Liver (tissue), 9 donors: Measurements from ENCODE around the gene TAF3. TPM values are rescaled to one million over a fixed set of nuclear protein-coding genes. Genes with fewer than 3 reads are reported as not detected.

ENCODE experiments used
- DNase-seq: peaks from one replicate; pipeline ENCODE4 v3.0.0-alpha.2; 2017; ENCODE audit warnings: low spot score
- H3K27ac ChIP-seq, 2 donors: one replicate each; pipeline ENCODE4 v1.7.0; 2013; ENCODE audit warnings: inconsistent platforms in 2 of 2, low read length in 2 of 2, control low read depth in 1 of 2, low read depth in 1 of 2, mild to moderate bottlenecking in 1 of 2
- H3K27me3 ChIP-seq, 4 donors: one replicate each; pipeline versions ENCODE4 v1.6.1 to v1.7.0; 2013; ENCODE audit warnings: low read length in 3 of 4, inconsistent platforms in 1 of 4, mild to moderate bottlenecking in 1 of 4, moderate library complexity in 1 of 4; ENCODE audit not compliant: control insufficient read depth in 4 of 4, insufficient read depth in 4 of 4
- H3K36me3 ChIP-seq, 4 donors: one replicate each; pipeline versions ENCODE4 v1.6.1 to v1.7.0; 2013; ENCODE audit warnings: low read length in 3 of 4, mild to moderate bottlenecking in 3 of 4, low read depth in 1 of 4, moderate library complexity in 1 of 4; ENCODE audit not compliant: control insufficient read depth in 4 of 4, insufficient read depth in 3 of 4
- H3K4me1 ChIP-seq, 4 donors: one replicate each; pipeline versions ENCODE4 v1.6.1 to v1.7.0; 2013; ENCODE audit warnings: low read length in 3 of 4, mild to moderate bottlenecking in 3 of 4, moderate library complexity in 1 of 4; ENCODE audit not compliant: control insufficient read depth in 4 of 4, insufficient read depth in 4 of 4
- H3K4me3 ChIP-seq, 3 donors: one replicate each; pipeline versions ENCODE4 v1.6.1 to v1.7.0; 2013; ENCODE audit warnings: low read length in 3 of 3, control low read depth in 1 of 3, low read depth in 1 of 3, mild to moderate bottlenecking in 1 of 3
- H3K9ac ChIP-seq, 2 donors: one replicate each; pipeline ENCODE4 v1.7.0; 2013; ENCODE audit warnings: low read length in 2 of 2, mild to moderate bottlenecking in 2 of 2, moderate library complexity in 2 of 2, control low read depth in 1 of 2, low read depth in 1 of 2
- H3K9me3 ChIP-seq, 4 donors: one replicate each; pipeline versions ENCODE4 v1.6.1 to v1.7.0; 2013; ENCODE audit warnings: low read length in 3 of 4; ENCODE audit not compliant: control insufficient read depth in 4 of 4
- CTCF ChIP-seq: fragments of 150-350 bp; IDR thresholded peaks from 2 replicates; pipeline ENCODE4 v1.5.1; 2017; ENCODE audit warnings: improper control_type of control experiment, low read depth, low read length; ENCODE audit not compliant: missing input control
- EGR1 ChIP-seq, 2 donors: IDR thresholded peaks; 2 replicates each; pipeline ENCODE4 v1.6.1; 2016 to 2018; ENCODE audit warnings: antibody characterized with exemption in 2 of 2, low read depth in 2 of 2
- FOXA1 ChIP-seq: IDR thresholded peaks from 2 replicates; pipeline ENCODE4 v1.6.1; 2016; ENCODE audit warnings: antibody characterized with exemption
- GABPA ChIP-seq, 2 donors: IDR thresholded peaks in 1 of 2; conservative IDR thresholded peaks in 1 of 2; 2 replicates each; pipeline ENCODE4 v1.6.1; 2016; ENCODE audit warnings: antibody characterized with exemption in 2 of 2, mild to moderate bottlenecking in 1 of 2, moderate library complexity in 1 of 2
- HNF4A ChIP-seq, 2 donors: conservative IDR thresholded peaks; 2 replicates each; pipeline ENCODE4 v1.6.1; 2016; ENCODE audit warnings: antibody characterized with exemption in 2 of 2, mild to moderate bottlenecking in 2 of 2
- HNF4G ChIP-seq: IDR thresholded peaks from 2 replicates; pipeline ENCODE4 v1.6.1; 2016; ENCODE audit warnings: antibody characterized with exemption
- JUND ChIP-seq, 2 donors: IDR thresholded peaks; 2 replicates each; pipeline ENCODE4 v1.6.1; 2016; ENCODE audit warnings: antibody characterized with exemption in 2 of 2
- MAX ChIP-seq: IDR thresholded peaks from 2 replicates; pipeline ENCODE4 v1.6.1; 2016; ENCODE audit warnings: antibody characterized with exemption
- NR2F2 ChIP-seq: IDR thresholded peaks from 2 replicates; pipeline ENCODE4 v1.6.1; 2016; ENCODE audit warnings: antibody characterized with exemption
- RAD21 ChIP-seq, 2 donors: IDR thresholded peaks; 2 replicates each; pipeline ENCODE4 v1.6.1; 2016; ENCODE audit warnings: antibody characterized with exemption in 2 of 2, mild to moderate bottlenecking in 2 of 2
- REST ChIP-seq: IDR thresholded peaks from 2 replicates; pipeline ENCODE4 v1.6.1; 2016; ENCODE audit warnings: antibody characterized with exemption, mild to moderate bottlenecking
- SP1 ChIP-seq: IDR thresholded peaks from 2 replicates; pipeline ENCODE4 v1.6.1; 2018; ENCODE audit warnings: antibody characterized with exemption, mild to moderate bottlenecking
- TAF1 ChIP-seq: conservative IDR thresholded peaks from 2 replicates; pipeline ENCODE4 v1.6.1; 2016; ENCODE audit warnings: antibody characterized with exemption, mild to moderate bottlenecking
- YY1 ChIP-seq: IDR thresholded peaks from 2 replicates; pipeline ENCODE4 v1.6.1; 2016; ENCODE audit warnings: antibody characterized with exemption, mild to moderate bottlenecking
- ZBTB33 ChIP-seq: IDR thresholded peaks from 2 replicates; pipeline ENCODE4 v1.6.1; 2016; ENCODE audit warnings: antibody characterized with exemption
- WGBS: extraction: QIAGEN DNeasy Blood & Tissue Kit; methylation state at CpG from one replicate; pipeline ENCODE4 v1.1.7; 2013; 5-methylcytosine and 5-hydroxymethylcytosine counted together
- polyA plus RNA-seq, 2 donors: library from polyadenylated mRNA; stranded (reverse) in 1 of 2; unstranded in 1 of 2; fragments of 200-250 nt in 1 of 2; fragments of >200 nt in 1 of 2; fragmentation: Nextera tagmentation in 1 of 2; extraction: Ambion mirVana in 1 of 2; gene quantifications; one replicate each; pipeline versions ENCODE4 v1.2.1 to v1.2.3, GENCODE V29; 2013 to 2015
- total RNA-seq, 2 donors: library from RNA; depleted of rRNA; stranded (reverse); fragments of >200 nt; gene quantifications; one replicate each; pipeline ENCODE4 v1.2.3, GENCODE V29; 2014
- TF ChIP-seq, protein P1 (sequence below): IDR thresholded peaks from 2 replicates; pipeline ENCODE4 v1.6.1; 2016; ENCODE audit warnings: antibody characterized with exemption
- donor health status: healthy.
- donor health status: healthy.
- donor health status: healthy.
- donor health status: healthy.
- donor health status: healthy.

The TAF3 gene
- total and polyA plus RNA-seq, 4 donors: 1.5 to 3.6 (median 1.9) TPM

DNA sequence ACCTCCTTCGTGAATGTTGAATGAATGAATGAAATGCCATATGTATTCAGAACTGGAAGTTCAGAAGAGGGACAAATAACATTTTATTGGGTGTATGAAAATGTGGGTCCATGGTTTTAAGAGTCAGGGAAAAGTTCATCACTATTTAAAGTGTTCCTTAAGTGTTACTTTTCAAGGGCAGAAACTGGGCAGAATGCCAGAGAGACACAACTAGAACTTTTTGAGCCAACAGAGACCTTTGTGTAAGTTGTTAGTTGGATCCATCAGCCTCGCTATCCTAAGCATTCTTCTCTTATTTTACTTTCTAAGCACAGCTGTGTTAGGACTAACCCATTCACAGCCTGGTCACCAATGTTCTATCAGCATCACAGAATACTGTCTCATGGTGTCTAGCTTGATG, 13.6 kb upstream of the TAF3 start:
- Histone ChIP-seq H3K27ac (no peak overlapping the region), H3K36me3 (peaks cover 11 to 69% (median 61%) of the 10 kb centered on the region in 4 donors), H3K27me3 (no peaks in the 10 kb centered on the region), H3K4me3 (no peak overlapping the region), H3K9ac (no peak overlapping the region), H3K4me1 (no peaks in the 10 kb centered on the region), H3K9me3 (no peaks in the 10 kb centered on the region)
- 49% methylated on average over 2 of the region's 2 CpGs for WGBS
- no peak for DNase-seq
- no peak for TF ChIP-seq HNF4A (conservative IDR thresholded peaks at IDR 0.05)
- no peak for TF ChIP-seq MAX
- no peak for TF ChIP-seq GABPA (IDR thresholded peaks at IDR 0.05 in 1 of 2, conservative IDR thresholded peaks at IDR 0.05 in 1 of 2)
- no peak for TF ChIP-seq TAF1
- no peak for TF ChIP-seq JUND (IDR thresholded peaks at IDR 0.05)
- no peak for TF ChIP-seq CTCF
- TF ChIP-seq YY1: no peak
- TF ChIP-seq SP1: no peak
- TF ChIP-seq HNF4G: no peak
- TF ChIP-seq, protein P1, sequence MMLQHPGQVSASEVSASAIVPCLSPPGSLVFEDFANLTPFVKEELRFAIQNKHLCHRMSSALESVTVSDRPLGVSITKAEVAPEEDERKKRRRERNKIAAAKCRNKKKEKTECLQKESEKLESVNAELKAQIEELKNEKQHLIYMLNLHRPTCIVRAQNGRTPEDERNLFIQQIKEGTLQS: no peak
- TF ChIP-seq ZBTB33: no peak
- no peak for TF ChIP-seq NR2F2
- no peak for TF ChIP-seq FOXA1
- TF ChIP-seq EGR1 (IDR thresholded peaks at IDR 0.05; ENCODE audit: low read depth in 2 of 2): no peak
- no peak for TF ChIP-seq REST

DNA sequence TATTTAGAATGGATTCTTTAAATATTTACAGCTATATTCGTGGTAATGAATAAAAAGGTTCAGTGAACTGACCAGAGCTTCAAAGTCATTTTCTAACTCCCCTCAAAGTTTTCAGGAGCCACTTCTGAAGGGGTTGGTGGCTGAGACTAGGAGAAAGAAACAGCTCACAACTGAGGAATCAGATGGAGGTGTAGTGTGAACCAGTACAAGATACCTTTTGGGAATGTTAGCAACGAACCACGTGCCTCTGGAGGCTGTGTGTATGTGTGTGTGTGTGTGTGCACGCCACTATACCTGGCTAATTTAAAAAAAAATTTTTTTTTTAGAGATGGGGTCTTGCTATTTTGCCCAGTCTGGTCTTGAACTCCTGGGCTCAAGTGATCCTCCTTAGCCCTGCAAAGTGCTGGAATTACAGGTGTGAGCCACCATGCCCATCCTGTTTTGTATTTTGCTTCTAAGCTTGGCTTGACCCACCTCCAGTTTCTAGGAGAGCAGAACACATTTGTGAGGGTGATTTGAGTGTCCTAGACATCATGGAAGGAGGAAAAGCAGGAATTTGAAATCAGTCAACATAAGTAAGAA, 9.5 kb upstream of the TAF3 start:
- no peak for DNase-seq
- H3K4me3 ChIP-seq: no peak overlapping the region
- H3K27me3 ChIP-seq: no peaks in the 10 kb centered on the region
- no peak overlapping the region for H3K27ac ChIP-seq
- H3K9ac ChIP-seq: no peak overlapping the region
- WGBS: 56% methylated on average over 4 of the region's 4 CpGs
- H3K9me3 ChIP-seq: no peaks in the 10 kb centered on the region
- H3K4me1 ChIP-seq: peaks cover 0 to 3% (median 0%) of the 10 kb centered on the region in 4 donors
- H3K36me3 ChIP-seq: peaks cover 7 to 32% (median 27%) of the 10 kb centered on the region in 4 donors
- no peak for TF ChIP-seq CTCF
- TF ChIP-seq EGR1 (IDR thresholded peaks at IDR 0.05; ENCODE audit: low read depth in 2 of 2): no peak
- TF ChIP-seq, protein P1: no peak
- no peak for TF ChIP-seq RAD21 (IDR thresholded peaks at IDR 0.05)
- no peak for TF ChIP-seq SP1
- TF ChIP-seq GABPA (IDR thresholded peaks at IDR 0.05 in 1 of 2, conservative IDR thresholded peaks at IDR 0.05 in 1 of 2): no peak
- TF ChIP-seq MAX: no peak
- no peak for TF ChIP-seq YY1
- no peak for TF ChIP-seq REST
